CD4-positive, alpha-beta T cell (primary cell): ENCODE data around the gene ATP5MC3. TPM values are rescaled to one million over a fixed set of nuclear protein-coding genes. Genes with fewer than 3 reads are reported as not detected.
"Not testable (repeated sequence)": the region's sequence is repeated elsewhere in the genome, so short reads cannot be mapped to it uniquely, and the experiment has no call there.

Experiments
- ATAC-seq: fragments of 200-7000 bp; cut with Tn5 transposase; one replicate; pipeline ENCODE4 v1.10.0; 2022; ENCODE audit warnings: mild to moderate bottlenecking; ENCODE audit not compliant: poor library complexity
- CTCF ChIA-PET: fragments of 350-600 bp; sonication (Branson Sonifier 250); formaldehyde crosslinking; loops from one replicate; lab custom pipeline; 2021; ENCODE audit warnings: antibody characterized with exemption, inconsistent platforms; lab: Charles Lee
- POLR2A ChIA-PET: fragments of 350-600 bp; sonication (Branson Sonifier 250); formaldehyde crosslinking; loops from one replicate; lab custom pipeline; 2021; ENCODE audit warnings: antibody characterized with exemption, inconsistent platforms; lab: Charles Lee
- DNase-seq, 14 experiments: peaks; one replicate each; pipeline ENCODE4 v3.0.0-alpha.2; 2013 to 2020; ENCODE audit warnings: mixed read lengths in 2 of 14
- H3K27ac ChIP-seq, 2 donors: one replicate each; pipeline versions ENCODE4 v1.5.1 to v1.7.0; 2013; ENCODE audit warnings: low read length in 2 of 2, low read depth in 1 of 2, mild to moderate bottlenecking in 1 of 2
- H3K27me3 ChIP-seq, 2 experiments: 1 replicate in 1 of 2; 2 replicates in 1 of 2; pipeline versions ENCODE4 v1.6.1 to v1.7.0; 2013; ENCODE audit warnings: low read length in 2 of 2, control low read depth in 1 of 2, mild to moderate bottlenecking in 1 of 2, moderate library complexity in 1 of 2; ENCODE audit not compliant: insufficient read depth in 2 of 2, control insufficient read depth in 1 of 2
- H3K36me3 ChIP-seq: one replicate; pipeline ENCODE4 v1.6.1; 2013; ENCODE audit warnings: low read length, control low read depth; ENCODE audit not compliant: insufficient read depth
- H3K4me1 ChIP-seq: one replicate; pipeline ENCODE4 v1.6.1; 2013; ENCODE audit warnings: low read length, control low read depth; ENCODE audit not compliant: insufficient read depth
- H3K4me3 ChIP-seq: one replicate; pipeline ENCODE4 v1.5.1; 2013; ENCODE audit warnings: mild to moderate bottlenecking, low read length, moderate library complexity
- H3K9me3 ChIP-seq, 2 experiments: 1 replicate in 1 of 2; 2 replicates in 1 of 2; pipeline versions ENCODE4 v1.6.1 to v1.7.0; 2013; ENCODE audit warnings: low read length in 2 of 2, mild to moderate bottlenecking in 2 of 2, control low read depth in 1 of 2, moderate library complexity in 1 of 2; ENCODE audit not compliant: control insufficient read depth in 1 of 2, insufficient read depth in 1 of 2
- H3K27ac Mint-ChIP-seq: one replicate; pipeline ENCODE4 v1.8.0; 2020; ENCODE audit warnings: mixed read lengths
- H3K27me3 Mint-ChIP-seq: one replicate; pipeline ENCODE4 v1.8.0; 2021; ENCODE audit warnings: mixed read lengths
- H3K36me3 Mint-ChIP-seq: one replicate; pipeline ENCODE4 v1.8.0; 2021; ENCODE audit warnings: low read depth, mixed read lengths
- H3K4me1 Mint-ChIP-seq: one replicate; pipeline ENCODE4 v1.8.0; 2021; ENCODE audit warnings: low read depth, mixed read lengths
- H3K4me3 Mint-ChIP-seq: one replicate; pipeline ENCODE4 v1.8.0; 2020; ENCODE audit warnings: mild to moderate bottlenecking, mixed read lengths
- H3K9me3 Mint-ChIP-seq: one replicate; pipeline ENCODE4 v1.8.0; 2020; ENCODE audit warnings: mixed read lengths
- intact Hi-C, 2 experiments: fragments of 100-400 bp; cut with DNase I in 1 of 2; cut with micrococcal nuclease in 1 of 2; formaldehyde crosslinking; loops; one replicate each; pipeline versions ENCODE4 v1.15.1 to v1.9.0; 2023 to 2025; cut with DNase I, micrococcal nuclease
- polyA plus RNA-seq, 2 donors: library from polyadenylated mRNA; unstranded; fragments of 120-200 nt; gene quantifications; one replicate each; pipeline ENCODE4 v1.2.1, GENCODE V29; 2013
- total RNA-seq, 174 experiments: library from RNA in 2 of 174; stranded (reverse) in 2 of 174; gene quantifications; one replicate each; pipeline ENCODE4 v1.2.3 and lab custom pipeline; 2021 to 2026
- TF ChIP-seq, protein P1 (sequence below): fragments of 200-600 bp; IDR thresholded peaks from one replicate; pipeline ENCODE4 v1.8.0; 2022; ENCODE audit warnings: antibody characterized with exemption, mild to moderate bottlenecking

The ATP5MC3 gene
- total RNA-seq (10 to 100 TPM; 79.5 to 81.6 TPM), total RNA-seq (lab: John Stamatoyannopoulos, UW) (32.6 to 276 (median 52.5) reads per million in 172 experiments)
- polyA plus RNA-seq (2013, experiment 1 of 2) = 123 TPM
- polyA plus RNA-seq (2013, experiment 2 of 2) = 110 TPM

DNA sequence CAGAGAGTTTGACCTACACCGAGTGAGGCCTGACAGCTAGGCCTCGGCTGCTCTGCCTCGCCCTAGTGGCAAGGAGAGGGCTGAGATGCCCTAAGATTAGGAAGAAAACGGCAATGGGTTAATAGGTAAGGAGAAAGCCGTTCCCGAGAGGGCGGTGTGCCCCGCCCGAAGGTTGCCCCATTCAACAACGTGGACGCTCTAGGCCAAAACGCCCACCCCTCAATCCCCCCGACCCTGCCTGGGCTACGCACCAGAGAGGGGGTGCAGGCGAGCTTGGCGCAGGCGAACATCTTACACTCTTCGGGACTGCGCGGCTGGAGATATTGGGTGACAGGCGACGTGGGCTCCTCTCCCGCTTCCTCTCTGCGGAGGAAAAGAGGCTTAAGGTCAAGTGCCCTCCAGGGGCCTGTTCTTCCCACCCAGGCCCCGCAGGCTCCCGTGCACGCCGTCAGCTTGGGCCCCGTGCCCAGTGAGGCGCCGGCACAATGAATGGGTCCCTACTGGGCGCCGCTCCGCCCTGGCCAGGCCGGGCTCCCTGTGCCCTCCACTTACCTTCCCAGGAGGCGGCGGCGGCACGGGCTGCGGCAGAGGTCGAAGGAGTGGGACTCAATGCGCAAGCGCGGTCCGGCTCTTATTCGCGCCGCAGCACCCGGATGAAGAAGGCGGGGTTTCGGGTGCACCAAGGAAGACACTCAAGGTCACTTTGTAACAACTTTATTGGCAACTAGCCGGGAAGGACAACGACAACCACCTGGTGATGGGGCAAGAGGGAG, at the start of gene ATP5MC3:
ATP5MC3 (minus strand) TSS at position 607 of the 773 bp plus-strand sequence; CDS start at position 290, 317 bp downstream.
- CTCF ChIA-PET = interaction anchor here (1.3 to 1.4 kb wide), 2 partner anchors 12 to 14 kb away, joined by 3 read pairs; no protein-coding TSS in a partner anchor
- no peaks in the 10 kb centered on the region for H3K27me3 Mint-ChIP-seq

DNA sequence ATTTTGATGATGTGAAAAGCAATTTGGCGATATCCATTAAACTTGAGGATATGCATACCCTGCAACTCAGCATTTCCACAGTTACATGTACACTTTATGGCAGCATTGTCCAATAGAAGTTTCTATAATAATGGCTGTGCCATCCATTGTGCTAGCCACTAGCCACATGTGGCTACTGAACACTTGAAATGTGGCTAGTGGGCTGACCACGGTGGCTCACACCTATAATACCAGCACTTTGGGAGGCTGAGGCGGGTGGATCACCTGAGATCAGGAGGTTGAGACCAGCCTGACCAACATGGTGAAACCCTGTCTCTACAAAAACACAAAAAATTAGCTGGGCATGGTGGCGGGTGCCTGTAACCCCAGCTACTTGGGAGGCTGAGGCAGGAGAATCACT, 47.1 kb upstream of the ATP5MC3 start:
- intact Hi-C loops, H3K9me3 Mint-ChIP-seq, H3K4me1 ChIP-seq, H3K27ac ChIP-seq, DNase-seq, H3K4me1 Mint-ChIP-seq, CTCF ChIA-PET, H3K36me3 Mint-ChIP-seq, H3K9me3 ChIP-seq, POLR2A ChIA-PET, H3K4me3 Mint-ChIP-seq, ATAC-seq, H3K27ac Mint-ChIP-seq, H3K4me3 ChIP-seq, H3K36me3 ChIP-seq: not testable (repeated sequence)
- peaks cover 17% of the 10 kb centered on the region for H3K27me3 Mint-ChIP-seq
- peaks cover 4 to 16% of the 10 kb centered on the region in 2 experiments for H3K27me3 ChIP-seq

More for the DNA sequence above, at the start of gene ATP5MC3:
- H3K9me3 Mint-ChIP-seq = peaks cover 2% of the 10 kb centered on the region
- Histone ChIP-seq H3K36me3 (peaks cover 33% of the 10 kb centered on the region), H3K27ac (peak within 1 kb of the TSS; percentile 49 to 75), H3K4me3 (peak within 1 kb of the TSS; percentile 73), H3K27me3 (no peaks in the 10 kb centered on the region), H3K4me1 (peaks cover 16% of the 10 kb centered on the region), H3K9me3 (no peaks in the 10 kb centered on the region)
- peaks cover 54% of the 10 kb centered on the region for H3K36me3 Mint-ChIP-seq
- peak within 1 kb of the TSS; percentile 84 for H3K27ac Mint-ChIP-seq
- ATAC-seq (peak; percentile 88), DNase-seq (peak; percentile 85 to 98 (median 89))
- peaks cover 41% of the 10 kb centered on the region for H3K4me1 Mint-ChIP-seq
- TF ChIP-seq, protein P1, sequence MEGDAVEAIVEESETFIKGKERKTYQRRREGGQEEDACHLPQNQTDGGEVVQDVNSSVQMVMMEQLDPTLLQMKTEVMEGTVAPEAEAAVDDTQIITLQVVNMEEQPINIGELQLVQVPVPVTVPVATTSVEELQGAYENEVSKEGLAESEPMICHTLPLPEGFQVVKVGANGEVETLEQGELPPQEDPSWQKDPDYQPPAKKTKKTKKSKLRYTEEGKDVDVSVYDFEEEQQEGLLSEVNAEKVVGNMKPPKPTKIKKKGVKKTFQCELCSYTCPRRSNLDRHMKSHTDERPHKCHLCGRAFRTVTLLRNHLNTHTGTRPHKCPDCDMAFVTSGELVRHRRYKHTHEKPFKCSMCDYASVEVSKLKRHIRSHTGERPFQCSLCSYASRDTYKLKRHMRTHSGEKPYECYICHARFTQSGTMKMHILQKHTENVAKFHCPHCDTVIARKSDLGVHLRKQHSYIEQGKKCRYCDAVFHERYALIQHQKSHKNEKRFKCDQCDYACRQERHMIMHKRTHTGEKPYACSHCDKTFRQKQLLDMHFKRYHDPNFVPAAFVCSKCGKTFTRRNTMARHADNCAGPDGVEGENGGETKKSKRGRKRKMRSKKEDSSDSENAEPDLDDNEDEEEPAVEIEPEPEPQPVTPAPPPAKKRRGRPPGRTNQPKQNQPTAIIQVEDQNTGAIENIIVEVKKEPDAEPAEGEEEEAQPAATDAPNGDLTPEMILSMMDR = no peak
- H3K4me3 Mint-ChIP-seq = peak within 1 kb of the TSS; percentile 96
- intact Hi-C loops = loop anchor here (1.0 to 10.0 kb wide), 3 partner anchors 13 to 824 kb away; partner anchors contain the start of genes ATF2 (in 1 of the 2) and LNPK (in 1 of the 2)
- POLR2A ChIA-PET = interaction anchor here (3.1 to 5.9 kb wide), 2 partner anchors 10 to 12 kb away, joined by 8 to 54 read pairs; partner anchors contain the start of gene ATF2

DNA sequence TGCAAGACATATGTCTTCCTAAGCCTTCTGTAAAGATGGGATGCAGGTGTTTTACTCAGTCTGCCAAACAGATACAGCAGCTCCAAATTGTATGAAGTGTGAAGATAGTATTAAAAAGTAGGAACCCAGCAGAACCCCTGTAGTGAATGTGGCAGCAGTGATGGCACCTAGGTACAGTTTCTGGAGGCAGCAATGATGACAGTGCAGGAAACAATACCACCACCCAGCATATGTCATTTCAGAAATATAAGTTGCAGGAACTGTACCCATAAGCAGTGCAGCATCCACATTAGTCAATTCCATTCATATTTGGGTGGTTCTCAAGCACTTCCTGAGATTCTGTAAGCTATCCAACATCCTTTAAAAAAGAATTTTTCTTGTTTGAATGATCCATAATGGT, 46.7 kb upstream of the ATP5MC3 start:
- Mint-ChIP-seq H3K27ac (no peak overlapping the region), H3K36me3 (no peaks in the 10 kb centered on the region), H3K27me3 (peaks cover 21% of the 10 kb centered on the region), H3K9me3 (no peaks in the 10 kb centered on the region), H3K4me1 (no peaks in the 10 kb centered on the region), H3K4me3 (no peak overlapping the region)
- ChIA-PET CTCF (no interaction called here), POLR2A (no interaction called here)
- TF ChIP-seq, protein P1 = no peak
- intact Hi-C loops = no loop called here
- DNase-seq (no peak), ATAC-seq (no peak)
- H3K27me3 ChIP-seq = peaks cover 5 to 16% of the 10 kb centered on the region in 2 experiments
- H3K4me3 ChIP-seq = no peak overlapping the region
- no peak overlapping the region for H3K27ac ChIP-seq
- no peaks in the 10 kb centered on the region for H3K9me3 ChIP-seq
- no peaks in the 10 kb centered on the region for H3K4me1 ChIP-seq
- H3K36me3 ChIP-seq = no peaks in the 10 kb centered on the region
